ENCODE measurements around the gene TBC1D14.

The TBC1D14 gene

GRCh38 chr4:6891436-6892170 is 18.0 kb upstream of the TBC1D14 start:
- TF ChIP-seq, protein P1, sequence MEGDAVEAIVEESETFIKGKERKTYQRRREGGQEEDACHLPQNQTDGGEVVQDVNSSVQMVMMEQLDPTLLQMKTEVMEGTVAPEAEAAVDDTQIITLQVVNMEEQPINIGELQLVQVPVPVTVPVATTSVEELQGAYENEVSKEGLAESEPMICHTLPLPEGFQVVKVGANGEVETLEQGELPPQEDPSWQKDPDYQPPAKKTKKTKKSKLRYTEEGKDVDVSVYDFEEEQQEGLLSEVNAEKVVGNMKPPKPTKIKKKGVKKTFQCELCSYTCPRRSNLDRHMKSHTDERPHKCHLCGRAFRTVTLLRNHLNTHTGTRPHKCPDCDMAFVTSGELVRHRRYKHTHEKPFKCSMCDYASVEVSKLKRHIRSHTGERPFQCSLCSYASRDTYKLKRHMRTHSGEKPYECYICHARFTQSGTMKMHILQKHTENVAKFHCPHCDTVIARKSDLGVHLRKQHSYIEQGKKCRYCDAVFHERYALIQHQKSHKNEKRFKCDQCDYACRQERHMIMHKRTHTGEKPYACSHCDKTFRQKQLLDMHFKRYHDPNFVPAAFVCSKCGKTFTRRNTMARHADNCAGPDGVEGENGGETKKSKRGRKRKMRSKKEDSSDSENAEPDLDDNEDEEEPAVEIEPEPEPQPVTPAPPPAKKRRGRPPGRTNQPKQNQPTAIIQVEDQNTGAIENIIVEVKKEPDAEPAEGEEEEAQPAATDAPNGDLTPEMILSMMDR (IDR thresholded peaks at IDR 0.05; ENCODE audit: insufficient read depth, missing control alignments), result no peak
- FAIRE-seq, result no peak
- no peak for DNase-seq (ENCODE audit: insufficient read length, low spot score)

- TF ChIP-seq, protein P1 (IDR thresholded peaks at IDR 0.05; ENCODE audit: insufficient read depth, missing control alignments), result peak; percentile 12
- DNase-seq (ENCODE audit: insufficient read length, low spot score) (no peak), FAIRE-seq (no peak)
Measured at GRCh38 chr4:6892190-6892908, 17.3 kb upstream of the TBC1D14 start.

DNA sequence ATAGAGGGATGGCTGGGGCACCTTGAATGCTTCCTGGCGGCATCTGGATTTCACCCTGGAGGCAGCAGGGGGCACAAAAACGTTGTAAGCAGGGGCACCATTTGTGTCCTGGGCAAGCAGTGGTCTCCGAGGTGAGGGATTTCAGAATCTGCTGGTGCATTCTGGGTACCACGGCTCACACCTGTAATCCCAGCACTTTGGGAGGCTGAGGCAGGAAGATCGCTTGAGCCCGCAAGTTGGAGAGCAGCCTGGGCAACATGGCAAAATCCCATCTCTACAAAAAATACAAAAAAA is 16.8 kb upstream of the TBC1D14 start:
- DNase-seq (ENCODE audit: insufficient read length, low spot score), result no peak
- no peak for FAIRE-seq
- TF ChIP-seq, protein P1 (IDR thresholded peaks at IDR 0.05; ENCODE audit: insufficient read depth, missing control alignments), result no peak

DNA sequence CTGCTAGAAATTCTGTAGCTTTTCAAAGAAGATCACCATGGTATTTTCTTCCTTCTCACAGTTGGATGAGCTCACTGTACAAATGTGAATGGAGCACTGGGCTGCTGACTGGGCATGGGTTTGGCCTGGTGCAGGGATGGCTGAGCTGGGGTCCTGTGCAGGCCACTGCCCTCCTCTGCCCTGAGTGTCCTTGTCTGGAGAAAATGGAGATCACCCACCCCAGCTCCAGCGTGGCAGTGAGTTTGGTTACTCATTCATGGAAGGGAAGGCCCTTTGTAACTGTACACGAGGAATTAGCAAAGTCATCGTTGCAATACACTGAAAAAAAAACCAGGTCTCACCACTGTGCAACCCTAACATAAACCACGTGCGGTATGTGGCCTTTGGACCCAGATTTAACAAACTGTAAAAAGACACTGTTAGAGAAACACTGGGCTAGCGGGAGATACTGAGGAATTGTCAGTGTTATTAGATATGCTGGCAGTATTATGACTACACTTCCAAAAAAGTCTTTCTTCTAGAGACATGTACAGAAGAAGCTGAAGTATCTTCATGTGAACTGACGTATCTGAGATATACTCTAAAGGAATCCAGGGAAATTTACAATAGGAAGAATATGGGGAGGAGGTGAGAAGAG is 16.1 kb upstream of the TBC1D14 start:
- TF ChIP-seq, protein P1 (IDR thresholded peaks at IDR 0.05; ENCODE audit: insufficient read depth, missing control alignments), result no peak
- DNase-seq (ENCODE audit: insufficient read length, low spot score), result no peak
- no peak for FAIRE-seq

- TF ChIP-seq, protein P1 (IDR thresholded peaks at IDR 0.05; ENCODE audit: insufficient read depth, missing control alignments), result no peak
- no peak for FAIRE-seq
- no peak for DNase-seq (ENCODE audit: insufficient read length, low spot score)
Measured at GRCh38 chr4:6894086-6894478, 15.5 kb upstream of the TBC1D14 start.

DNA sequence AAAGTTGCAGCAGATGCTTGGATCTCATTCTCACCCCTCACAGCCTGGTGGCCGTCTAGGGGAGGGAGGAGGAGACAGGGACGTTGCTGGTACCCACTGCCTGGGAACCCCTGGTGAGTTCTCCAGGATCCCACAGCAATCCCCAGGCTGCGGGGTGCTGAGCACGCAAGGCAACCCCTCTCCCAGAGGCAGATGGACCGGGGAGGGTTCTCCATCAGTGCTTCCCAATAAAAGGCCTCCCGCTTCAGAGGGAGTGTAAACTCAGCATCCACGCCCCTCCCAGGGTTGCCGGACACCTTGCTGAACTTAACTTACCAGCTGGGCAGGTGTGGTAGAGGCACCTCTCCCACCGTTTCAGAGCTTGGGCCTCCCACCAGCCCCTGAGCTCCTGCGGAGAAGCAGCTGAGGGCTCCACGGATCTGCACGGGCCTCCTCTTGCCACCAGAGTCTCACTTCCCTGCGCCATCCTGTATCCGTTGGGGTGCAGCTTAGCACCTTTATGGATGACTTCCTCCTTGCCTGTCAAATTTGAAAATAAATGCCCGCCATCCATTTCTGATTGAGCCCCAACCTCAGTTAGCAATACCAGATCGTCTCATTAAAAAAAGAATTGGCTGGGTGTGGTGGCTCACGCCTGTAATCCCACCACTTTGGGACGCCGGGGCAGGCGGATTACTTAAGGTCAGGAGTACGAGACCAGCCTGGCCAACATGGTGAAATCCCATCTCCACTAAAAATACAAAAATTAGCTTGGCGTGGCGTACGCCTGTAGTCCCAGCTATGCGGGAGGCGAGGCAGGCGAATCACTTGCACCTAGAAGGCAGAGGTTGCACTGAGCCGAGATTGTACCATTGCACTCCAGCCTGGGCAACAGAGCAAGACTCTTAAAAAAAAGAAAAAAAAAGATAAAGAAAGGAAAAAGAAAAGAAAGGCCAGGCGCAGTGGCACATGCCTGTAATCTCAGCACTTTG is 14.8 kb upstream of the TBC1D14 start:
- no peak for FAIRE-seq
- no peak for DNase-seq (ENCODE audit: insufficient read length, low spot score)
- TF ChIP-seq, protein P1 (IDR thresholded peaks at IDR 0.05; ENCODE audit: insufficient read depth, missing control alignments), result no peak
